Spleen (tissue), 11 donors: ENCODE measurements around the gene MRS2. TPM values are rescaled to one million over a fixed set of nuclear protein-coding genes. Genes with fewer than 3 reads are reported as not detected.

Source experiments
- DNase-seq: peaks from one replicate; pipeline ENCODE4 v3.0.0-alpha.2; 2020
- H3K27ac ChIP-seq, 8 donors: fragments of 200-600 bp; sonication (generic) in 7 of 8; 1 replicate in 4 of 8; 2 replicates in 4 of 8; pipeline versions ENCODE4 v1.5.0 to v1.8.0; 2016 to 2021; ENCODE audit warnings: inconsistent platforms in 4 of 8, mild to moderate bottlenecking in 4 of 8, moderate library complexity in 1 of 8
- H3K27me3 ChIP-seq, 7 donors: fragments of 200-600 bp; sonication (generic) in 6 of 7; replicated peaks in 1 of 7; 1 replicate in 4 of 7; 2 replicates in 3 of 7; pipeline versions ENCODE4 v1.5.0 to v1.8.0; 2016 to 2021; ENCODE audit warnings: inconsistent platforms in 3 of 7, mild to moderate bottlenecking in 1 of 7
- H3K36me3 ChIP-seq, 6 donors: fragments of 200-600 bp; sonication (generic) in 5 of 6; 1 replicate in 4 of 6; 2 replicates in 2 of 6; pipeline versions ENCODE4 v1.5.0 to v1.8.0; 2016 to 2021; ENCODE audit warnings: inconsistent platforms in 2 of 6
- H3K4me1 ChIP-seq, 6 donors: fragments of 200-600 bp; sonication (generic) in 5 of 6; 1 replicate in 3 of 6; 2 replicates in 3 of 6; pipeline versions ENCODE4 v1.5.0 to v1.8.0; 2016 to 2021; ENCODE audit warnings: inconsistent platforms in 3 of 6
- H3K4me3 ChIP-seq, 8 donors: fragments of 200-600 bp; sonication (generic) in 7 of 8; 1 replicate in 4 of 8; 2 replicates in 4 of 8; pipeline versions ENCODE4 v1.5.0 to v1.8.0; 2016 to 2021; ENCODE audit warnings: inconsistent platforms in 4 of 8, mild to moderate bottlenecking in 4 of 8, moderate library complexity in 2 of 8
- H3K9me3 ChIP-seq, 8 donors: fragments of 200-600 bp; sonication (generic) in 7 of 8; 1 replicate in 4 of 8; 2 replicates in 4 of 8; pipeline versions ENCODE4 v1.5.0 to v1.8.0; 2016 to 2021; ENCODE audit warnings: inconsistent platforms in 4 of 8
- POLR2A ChIP-seq, 3 donors: fragments of 450-650 bp; IDR thresholded peaks; one replicate each; pipeline ENCODE4 v1.5.1; 2017; ENCODE audit warnings: antibody characterized with exemption in 3 of 3, mild to moderate bottlenecking in 1 of 3
- POLR2AphosphoS5 ChIP-seq, 3 donors: sonication (generic); formaldehyde crosslinking; IDR thresholded peaks; one replicate each; pipeline ENCODE4 v1.5.1; 2017; ENCODE audit warnings: antibody characterized with exemption in 3 of 3
- WGBS, 5 donors: extraction: QIAGEN DNeasy Blood & Tissue Kit in 3 of 5; methylation state at CpG; one replicate each; pipeline versions ENCODE4 v1.1.5 to v1.1.7; 2013 to 2018; 5-methylcytosine and 5-hydroxymethylcytosine counted together
- intact Hi-C: fragments of 100-400 bp; cut with DNase I; formaldehyde crosslinking; loops from one replicate; pipeline ENCODE4 v1.15.0; 2023; ENCODE audit warnings: low total_unique reads
- polyA plus RNA-seq, 3 donors: library from polyadenylated mRNA; stranded (reverse); fragments of 200-250 nt; gene quantifications; one replicate each; pipeline ENCODE4 v1.2.1, GENCODE V29; 2013
- total RNA-seq, 7 donors: library from RNA; depleted of rRNA in 3 of 7; stranded (reverse); fragments of >200 nt in 3 of 7; fragmentation: NEBNext Ultra II Directional in 4 of 7; extraction: Animal tissue kit (Norgen Biotek cat#: 25700) in 4 of 7; gene quantifications; one replicate each; pipeline versions ENCODE4 v1.1.0 to v1.2.1, GENCODE V29; 2016 to 2021
- TF ChIP-seq, protein P1 (sequence below), 11 experiments: fragments of 200-600 bp in 7 of 11; fragments of 450-650 bp in 4 of 11; sonication (generic) in 4 of 11; IDR thresholded peaks in 8 of 11; conservative IDR thresholded peaks in 3 of 11; 1 replicate in 7 of 11; 2 replicates in 4 of 11; pipeline versions ENCODE4 v1.4.0 to v1.8.0; 2016 to 2021; ENCODE audit warnings: antibody characterized with exemption in 11 of 11, inconsistent platforms in 4 of 11, mild to moderate bottlenecking in 1 of 11
- donor health status: healthy with polysubstance abuse.
- donor health status: DM: no; HTN: no; CAD: no; lungs with moderate emphysema.
- donor health status: DM: no; HTN: no; CAD: no.
- donor health status: Bipolar disorder and iron deficiency.
- donor health status: healthy.
- donor health status: DM: no; HTN: no; CAD: no.
- donor health status: DM: yes; HTN: yes; CAD: no.

MRS2 gene
- total and polyA plus RNA-seq, 10 donors: 10.0 to 23.7 (median 18.3) TPM

DNA sequence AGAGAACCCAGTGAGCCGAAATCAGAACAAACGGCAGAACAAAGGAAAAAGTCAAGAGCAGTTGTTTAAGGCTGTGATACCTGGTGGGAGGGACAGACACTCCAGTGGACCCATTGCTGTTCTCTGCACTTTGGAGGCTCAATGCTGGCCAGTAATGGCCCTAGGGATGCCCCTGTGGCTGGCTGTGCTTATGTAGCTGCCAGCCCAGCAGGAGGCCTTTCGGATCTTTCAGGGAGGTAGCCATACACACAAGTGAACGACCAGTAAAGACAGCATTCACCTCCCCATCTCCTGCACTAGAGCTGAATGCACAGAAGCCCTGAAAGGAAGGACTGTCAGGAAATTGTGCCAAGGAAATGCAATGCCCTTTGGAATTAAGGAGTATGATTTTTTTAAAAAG, 52.3 kb downstream of the MRS2 start:
- 88 to 97% (median 92%) methylated on average over 4 of the region's 4 CpGs for WGBS, 5 donors
- intact Hi-C loops: no loop called here
- DNase-seq: no peak
- H3K27me3 ChIP-seq: no peaks in the 10 kb centered on the region
- no peaks in the 10 kb centered on the region for H3K9me3 ChIP-seq
- H3K36me3 ChIP-seq: no peaks in the 10 kb centered on the region
- no peak overlapping the region for H3K4me3 ChIP-seq
- no peak overlapping the region for H3K27ac ChIP-seq
- H3K4me1 ChIP-seq: no peaks in the 10 kb centered on the region
- TF ChIP-seq, protein P1, sequence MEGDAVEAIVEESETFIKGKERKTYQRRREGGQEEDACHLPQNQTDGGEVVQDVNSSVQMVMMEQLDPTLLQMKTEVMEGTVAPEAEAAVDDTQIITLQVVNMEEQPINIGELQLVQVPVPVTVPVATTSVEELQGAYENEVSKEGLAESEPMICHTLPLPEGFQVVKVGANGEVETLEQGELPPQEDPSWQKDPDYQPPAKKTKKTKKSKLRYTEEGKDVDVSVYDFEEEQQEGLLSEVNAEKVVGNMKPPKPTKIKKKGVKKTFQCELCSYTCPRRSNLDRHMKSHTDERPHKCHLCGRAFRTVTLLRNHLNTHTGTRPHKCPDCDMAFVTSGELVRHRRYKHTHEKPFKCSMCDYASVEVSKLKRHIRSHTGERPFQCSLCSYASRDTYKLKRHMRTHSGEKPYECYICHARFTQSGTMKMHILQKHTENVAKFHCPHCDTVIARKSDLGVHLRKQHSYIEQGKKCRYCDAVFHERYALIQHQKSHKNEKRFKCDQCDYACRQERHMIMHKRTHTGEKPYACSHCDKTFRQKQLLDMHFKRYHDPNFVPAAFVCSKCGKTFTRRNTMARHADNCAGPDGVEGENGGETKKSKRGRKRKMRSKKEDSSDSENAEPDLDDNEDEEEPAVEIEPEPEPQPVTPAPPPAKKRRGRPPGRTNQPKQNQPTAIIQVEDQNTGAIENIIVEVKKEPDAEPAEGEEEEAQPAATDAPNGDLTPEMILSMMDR (IDR thresholded peaks at IDR 0.05 in 8 of 11, conservative IDR thresholded peaks at IDR 0.05 in 3 of 11): no peak
- TF ChIP-seq POLR2AphosphoS5 (IDR thresholded peaks at IDR 0.05) (no peak), POLR2A (IDR thresholded peaks at IDR 0.05) (no peak)

DNA sequence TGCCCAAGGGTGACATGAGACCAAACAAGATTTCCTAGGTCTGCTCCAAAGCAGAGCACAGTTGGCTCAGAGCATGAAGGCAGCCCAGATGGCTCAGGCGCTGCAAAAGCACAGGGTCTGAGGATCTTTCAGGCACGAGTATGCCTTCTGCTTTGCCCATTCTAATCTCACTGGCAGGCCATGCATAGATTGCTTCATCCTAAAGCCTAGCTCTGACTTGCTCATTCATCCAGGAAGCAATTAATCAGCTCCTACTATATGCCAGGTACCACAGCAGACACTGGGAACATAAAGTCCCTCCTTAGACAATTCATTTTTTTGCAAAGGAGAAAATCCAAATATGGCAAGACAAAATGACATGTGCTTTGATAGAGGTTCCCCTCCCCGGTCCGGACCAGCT, 55.4 kb downstream of the MRS2 start:
- Histone ChIP-seq H3K9me3 (no peaks in the 10 kb centered on the region), H3K4me3 (no peak overlapping the region), H3K27me3 (no peaks in the 10 kb centered on the region), H3K27ac (no peak overlapping the region), H3K36me3 (no peaks in the 10 kb centered on the region), H3K4me1 (no peaks in the 10 kb centered on the region)
- TF ChIP-seq, protein P1 (IDR thresholded peaks at IDR 0.05 in 8 of 11, conservative IDR thresholded peaks at IDR 0.05 in 3 of 11): no peak
- TF ChIP-seq POLR2A (IDR thresholded peaks at IDR 0.05) (no peak), POLR2AphosphoS5 (IDR thresholded peaks at IDR 0.05) (no peak)
- DNase-seq: no peak
- intact Hi-C loops: no loop called here
- WGBS, 5 donors: 49 to 71% (median 64%) methylated on average over 3 to 4 of the region's 4 CpGs

DNA sequence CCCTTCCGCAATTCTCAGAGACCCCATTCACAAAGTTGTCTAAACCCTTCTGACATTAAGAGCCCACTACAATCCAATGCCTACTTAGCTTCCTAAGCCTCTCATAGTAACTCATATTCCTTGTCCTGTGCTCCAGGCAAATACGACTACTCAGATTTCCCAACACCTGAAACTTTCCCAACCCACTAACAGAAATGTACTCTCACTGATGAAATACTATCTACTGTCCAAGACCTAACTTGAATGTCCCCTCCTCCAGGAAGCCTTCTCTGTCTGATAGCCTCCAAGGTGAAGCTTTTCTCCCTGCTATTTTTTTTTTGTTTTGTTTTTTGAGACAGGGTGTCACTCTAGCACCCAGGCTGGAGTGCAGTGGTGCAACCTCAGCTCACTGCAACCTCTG, 56.2 kb downstream of the MRS2 start:
- H3K9me3 ChIP-seq: no peaks in the 10 kb centered on the region
- TF ChIP-seq, protein P1 (IDR thresholded peaks at IDR 0.05 in 8 of 11, conservative IDR thresholded peaks at IDR 0.05 in 3 of 11): no peak
- TF ChIP-seq POLR2AphosphoS5 (IDR thresholded peaks at IDR 0.05) (no peak), POLR2A (IDR thresholded peaks at IDR 0.05) (no peak)
- no peak for DNase-seq
- no peaks in the 10 kb centered on the region for H3K36me3 ChIP-seq
- no peak overlapping the region for H3K27ac ChIP-seq
- intact Hi-C loops: no loop called here
- no peak overlapping the region for H3K4me3 ChIP-seq
- 78 to 92% (median 88%) methylated on average over 2 of the region's 2 CpGs for WGBS, 5 donors
- no peaks in the 10 kb centered on the region for H3K4me1 ChIP-seq
- no peaks in the 10 kb centered on the region for H3K27me3 ChIP-seq

DNA sequence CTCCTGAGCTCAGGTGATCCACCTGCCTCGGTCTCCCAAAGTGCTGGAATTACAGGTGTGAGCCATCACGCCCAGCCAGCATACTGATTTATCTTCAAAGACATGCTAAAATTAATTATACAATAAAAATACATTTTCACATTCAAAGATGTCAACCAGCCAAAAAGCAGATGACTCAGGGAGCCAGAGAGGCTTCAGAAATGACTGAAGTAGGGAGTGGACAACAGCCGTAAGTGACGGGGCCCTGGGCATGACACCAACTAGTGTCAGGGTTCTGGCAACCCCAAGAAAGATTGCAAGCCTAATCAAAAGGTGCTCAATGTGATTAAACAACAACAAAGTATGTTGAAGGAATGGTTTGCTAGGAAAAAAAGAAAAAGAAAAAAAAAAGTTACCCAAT, 58.2 kb downstream of the MRS2 start:
- no peak overlapping the region for H3K27ac ChIP-seq
- no peaks in the 10 kb centered on the region for H3K27me3 ChIP-seq
- no peaks in the 10 kb centered on the region for H3K36me3 ChIP-seq
- DNase-seq: no peak
- TF ChIP-seq, protein P1 (IDR thresholded peaks at IDR 0.05 in 8 of 11, conservative IDR thresholded peaks at IDR 0.05 in 3 of 11): no peak
- TF ChIP-seq POLR2AphosphoS5 (IDR thresholded peaks at IDR 0.05) (no peak), POLR2A (IDR thresholded peaks at IDR 0.05) (no peak)
- 92 to 98% (median 94%) methylated on average over 4 of the region's 4 CpGs for whole genome bisulfite sequencing, 5 donors
- no peaks in the 10 kb centered on the region for H3K9me3 ChIP-seq
- no peaks in the 10 kb centered on the region for H3K4me1 ChIP-seq
- no peak overlapping the region for H3K4me3 ChIP-seq
- intact Hi-C loops: no loop called here
